SU-DHL-6 (cell line): ENCODE measurements around the gene SPAG9.
"Not testable (repeated sequence)": the region's sequence is repeated elsewhere in the genome, so short reads cannot be mapped to it uniquely, and the experiment has no call there.

Experiments used
- H2AFZ ChIP-seq: fragments of 200-600 bp; sonication (generic); 2 replicates; pipeline ENCODE4 v1.6.1; 2014; ENCODE audit warnings: low read depth, mild to moderate bottlenecking, moderate library complexity, mixed read lengths, antibody characterized with exemption, low read length; ENCODE audit not compliant: severe bottlenecking
- H3F3A ChIP-seq: fragments of 200-600 bp; shearing (Covaris generic); 2 replicates; pipeline ENCODE4 v1.6.0; 2016; ENCODE audit warnings: antibody characterized with exemption, mild to moderate bottlenecking; ENCODE audit not compliant: insufficient read depth
- H3K27ac ChIP-seq: fragments of 200-600 bp; sonication (generic); 2 replicates; pipeline ENCODE4 v1.5.1; 2016; ENCODE audit warnings: low read depth, mild to moderate bottlenecking, low read length, moderate library complexity, mixed read lengths
- H3K27me3 ChIP-seq: fragments of 200-600 bp; sonication (generic), shearing (Covaris generic); 2 replicates; pipeline ENCODE4 v1.6.0; 2014; ENCODE audit warnings: mild to moderate bottlenecking, low read length
- H3K36me3 ChIP-seq: fragments of 200-600 bp; sonication (generic); 2 replicates; pipeline ENCODE4 v1.6.1; 2014; ENCODE audit warnings: mild to moderate bottlenecking, low read length, mixed read lengths
- H3K4me2 ChIP-seq: fragments of 300-600, 200-600 bp; shearing (Covaris generic), sonication (generic); 2 replicates; pipeline ENCODE4 v1.6.0; 2014; ENCODE audit warnings: low read length, low read depth, mild to moderate bottlenecking; ENCODE audit not compliant: poor library complexity, severe bottlenecking
- H3K4me3 ChIP-seq: fragments of 200-600 bp; sonication (generic); 2 replicates; pipeline ENCODE4 v1.5.1; 2014; ENCODE audit warnings: antibody characterized with exemption, low read length, mild to moderate bottlenecking, mixed read lengths; ENCODE audit not compliant: insufficient read depth, poor library complexity, severe bottlenecking
- H3K79me2 ChIP-seq: fragments of 200-600 bp; sonication (generic); 2 replicates; pipeline ENCODE4 v1.6.1; 2014; ENCODE audit warnings: mild to moderate bottlenecking, low read length, moderate library complexity; ENCODE audit not compliant: insufficient read depth
- H3K9ac ChIP-seq: fragments of 200-600 bp; sonication (generic); 2 replicates; pipeline ENCODE4 v1.7.0; 2014; ENCODE audit warnings: mild to moderate bottlenecking, low read length
- H3K9me2 ChIP-seq: fragments of 200-600 bp; sonication (generic); replicated peaks from 2 replicates; pipeline ENCODE4 v1.6.1; 2014; ENCODE audit warnings: low read length; ENCODE audit not compliant: insufficient read depth
- H3K9me3 ChIP-seq: fragments of 200-600 bp; sonication (generic); 2 replicates; pipeline ENCODE4 v1.6.1; 2014; ENCODE audit warnings: low read length, mixed read lengths; ENCODE audit not compliant: insufficient read depth
- H4K20me1 ChIP-seq: fragments of 200-600 bp; sonication (generic); 2 replicates; pipeline ENCODE4 v1.6.1; 2014; ENCODE audit warnings: low read depth, mild to moderate bottlenecking, antibody characterized with exemption, low read length, moderate library complexity, mixed read lengths
- EZH2phosphoT487 ChIP-seq: fragments of 200-600 bp; sonication (generic), shearing (Covaris generic); conservative IDR thresholded peaks from 2 replicates; pipeline ENCODE4 v1.6.1; 2018; ENCODE audit warnings: mild to moderate bottlenecking, antibody characterized with exemption, low read length, moderate library complexity, mixed read lengths
- TF ChIP-seq, protein P1 (sequence below): fragments of 200-600 bp; sonication (generic); IDR thresholded peaks from one replicate; pipeline ENCODE4 v1.5.1; 2017; ENCODE audit warnings: antibody characterized with exemption, mild to moderate bottlenecking, low read length, moderate library complexity; ENCODE audit not compliant: insufficient read depth, poor library complexity, severe bottlenecking

Gene SPAG9

DNA sequence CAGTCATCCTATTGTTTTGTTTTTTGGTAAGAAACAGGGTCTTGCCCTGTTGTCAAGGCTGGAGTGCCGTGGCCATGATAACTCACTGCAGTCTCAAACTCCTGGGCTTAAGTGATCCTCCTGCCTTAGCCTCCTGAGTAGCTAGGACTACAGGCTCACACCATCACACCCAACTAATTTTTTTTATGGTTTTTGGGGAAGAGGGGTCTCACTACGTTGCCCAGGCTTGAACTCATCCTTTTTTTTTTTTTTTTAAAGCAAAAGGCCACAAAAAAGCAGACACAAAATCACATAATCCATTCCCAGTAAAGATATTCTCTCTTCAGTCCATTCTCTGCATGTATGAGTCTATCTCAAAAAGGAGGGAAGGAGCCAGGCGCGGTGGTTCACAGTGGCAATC lies 5.5 kb downstream of the SPAG9 start:
- Histone ChIP-seq H3K27me3 (no peaks in the 10 kb centered on the region), H4K20me1 (no peaks in the 10 kb centered on the region; the same call in 1 of the 2 replicates)

DNA sequence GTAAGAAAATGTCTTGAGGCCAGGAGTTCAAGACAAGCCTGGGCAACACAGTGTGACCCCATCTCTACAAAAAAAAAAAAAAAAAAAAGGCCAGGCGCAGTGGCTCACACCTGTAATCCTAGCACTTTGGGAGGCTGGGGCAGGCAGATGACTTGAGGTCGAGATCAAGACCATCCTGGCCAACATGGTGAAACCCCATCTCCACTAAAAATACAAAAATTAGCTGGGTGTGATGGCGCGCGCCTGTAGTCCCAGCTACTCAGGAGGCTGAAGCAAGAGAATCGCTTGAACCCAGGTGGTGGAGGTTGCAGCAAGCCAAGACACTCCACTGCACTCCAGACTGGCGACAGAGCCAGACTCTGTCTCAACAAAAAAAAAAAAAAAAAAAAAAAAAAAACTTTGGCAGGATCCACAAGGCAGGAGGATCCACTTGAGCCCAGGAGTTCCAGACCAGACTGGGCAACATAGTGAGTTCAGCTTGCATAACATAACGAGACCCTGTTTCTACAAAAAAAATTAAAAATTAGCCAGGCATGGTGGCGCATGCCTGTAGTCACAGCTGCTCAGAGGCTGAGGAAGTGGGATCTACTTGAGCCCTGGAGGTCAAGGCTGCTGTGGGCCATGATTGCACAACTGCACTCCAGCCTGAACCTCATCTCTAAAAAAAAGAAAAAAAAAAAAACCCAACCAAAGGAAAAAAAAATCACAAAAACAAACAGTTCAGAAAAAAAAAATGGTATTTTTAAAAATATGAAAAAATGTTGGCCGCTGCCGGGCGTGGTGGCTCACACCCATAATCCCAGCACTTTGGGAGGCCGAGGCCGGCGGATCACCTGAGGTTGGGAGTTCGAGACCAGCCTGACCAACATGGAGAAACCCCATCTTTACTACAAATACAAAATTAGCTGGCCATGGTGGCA lies 8.1 kb downstream of the SPAG9 start:
- not testable (repeated sequence) for H4K20me1 ChIP-seq, H3K36me3 ChIP-seq, H3K9me3 ChIP-seq, H2AFZ ChIP-seq, H3K9ac ChIP-seq, H3K27me3 ChIP-seq, H3K4me3 ChIP-seq, H3K9me2 ChIP-seq, H3K27ac ChIP-seq, H3K4me2 ChIP-seq, H3F3A ChIP-seq
- H3K79me2 ChIP-seq = peaks cover 86% of the 10 kb centered on the region

More for the DNA sequence above, 5.5 kb downstream of the SPAG9 start:
- Histone ChIP-seq H3K9ac (no peak overlapping the region), H3F3A (peaks cover 7% of the 10 kb centered on the region; the same call in 1 of the 2 replicates), H3K4me3 (no peak overlapping the region), H3K36me3 (no peaks in the 10 kb centered on the region), H3K9me3 (no peaks in the 10 kb centered on the region), H3K79me2 (peaks cover 93% of the 10 kb centered on the region), H2AFZ (no peak overlapping the region), H3K27ac (no peak overlapping the region), H3K4me2 (no peak overlapping the region), H3K9me2 (no peaks in the 10 kb centered on the region)
- TF ChIP-seq EZH2phosphoT487 = no peak
- TF ChIP-seq, protein P1, sequence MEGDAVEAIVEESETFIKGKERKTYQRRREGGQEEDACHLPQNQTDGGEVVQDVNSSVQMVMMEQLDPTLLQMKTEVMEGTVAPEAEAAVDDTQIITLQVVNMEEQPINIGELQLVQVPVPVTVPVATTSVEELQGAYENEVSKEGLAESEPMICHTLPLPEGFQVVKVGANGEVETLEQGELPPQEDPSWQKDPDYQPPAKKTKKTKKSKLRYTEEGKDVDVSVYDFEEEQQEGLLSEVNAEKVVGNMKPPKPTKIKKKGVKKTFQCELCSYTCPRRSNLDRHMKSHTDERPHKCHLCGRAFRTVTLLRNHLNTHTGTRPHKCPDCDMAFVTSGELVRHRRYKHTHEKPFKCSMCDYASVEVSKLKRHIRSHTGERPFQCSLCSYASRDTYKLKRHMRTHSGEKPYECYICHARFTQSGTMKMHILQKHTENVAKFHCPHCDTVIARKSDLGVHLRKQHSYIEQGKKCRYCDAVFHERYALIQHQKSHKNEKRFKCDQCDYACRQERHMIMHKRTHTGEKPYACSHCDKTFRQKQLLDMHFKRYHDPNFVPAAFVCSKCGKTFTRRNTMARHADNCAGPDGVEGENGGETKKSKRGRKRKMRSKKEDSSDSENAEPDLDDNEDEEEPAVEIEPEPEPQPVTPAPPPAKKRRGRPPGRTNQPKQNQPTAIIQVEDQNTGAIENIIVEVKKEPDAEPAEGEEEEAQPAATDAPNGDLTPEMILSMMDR = no peak

DNA sequence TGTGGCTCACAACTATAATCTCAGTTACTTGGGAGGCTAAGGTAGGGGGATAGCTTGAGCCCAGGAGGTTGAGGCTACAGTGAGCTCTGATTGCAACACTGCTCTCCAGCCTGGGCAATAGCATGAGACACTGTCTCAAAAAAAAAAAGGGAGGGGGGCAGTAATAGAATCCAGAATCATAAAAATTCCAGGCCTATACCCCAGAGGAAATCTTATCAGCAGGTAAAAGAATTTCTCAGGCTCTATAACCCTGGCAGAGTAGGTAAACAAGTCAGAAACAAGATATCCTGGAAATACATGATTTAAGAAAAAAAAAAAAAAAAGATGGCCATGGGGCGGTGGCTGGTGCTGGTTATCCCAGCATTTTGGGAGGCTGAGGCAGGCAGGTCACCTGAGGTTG lies 12.9 kb downstream of the SPAG9 start:
- H3K9ac ChIP-seq = no peak overlapping the region

More for the DNA sequence above, 12.9 kb downstream of the SPAG9 start:
- no peak overlapping the region for H3K4me3 ChIP-seq
- H4K20me1 ChIP-seq = no peaks in the 10 kb centered on the region
- H2AFZ ChIP-seq = no peak overlapping the region
- H3K27me3 ChIP-seq = no peaks in the 10 kb centered on the region
- TF ChIP-seq, protein P1 = no peak
- TF ChIP-seq EZH2phosphoT487 = no peak
- H3K9me3 ChIP-seq = no peaks in the 10 kb centered on the region
- H3K36me3 ChIP-seq = no peaks in the 10 kb centered on the region
- no peaks in the 10 kb centered on the region for H3K9me2 ChIP-seq
- no peaks in the 10 kb centered on the region for H3F3A ChIP-seq
- H3K79me2 ChIP-seq = peaks cover 64% of the 10 kb centered on the region
- no peak overlapping the region for H3K27ac ChIP-seq
- H3K4me2 ChIP-seq = no peak overlapping the region
